Activated T-cell treated with anti-CD3 and anti-CD28 coated beads, Interleukin-2, amount 50 U/mL, for 1 hour (primary cell): Measurements from ENCODE around the gene CAMSAP1.

Experiments
- DNase-seq: peaks from one replicate; pipeline ENCODE4 v3.0.0-alpha.2; 2020

The CAMSAP1 gene

GRCh38 chr9:135877791-135878527 is 29.4 kb downstream of the CAMSAP1 start:
- DNase-seq: no peak

- no peak for DNase-seq
Observed at GRCh38 chr9:135876936-135877335, 30.4 kb downstream of the CAMSAP1 start.

GRCh38 chr9:135874859-135875258 is 32.5 kb downstream of the CAMSAP1 start:
- no peak for DNase-seq

GRCh38 chr9:135869909-135870308 is 37.4 kb downstream of the CAMSAP1 start:
- DNase-seq: no peak

GRCh38 chr9:135865531-135865930 is 41.8 kb downstream of the CAMSAP1 start:
- DNase-seq: no peak

GRCh38 chr9:135864447-135865049 is 42.8 kb downstream of the CAMSAP1 start:
- DNase-seq: peak; percentile 81

GRCh38 chr9:135862809-135863208 is 44.5 kb downstream of the CAMSAP1 start:
- DNase-seq: no peak

- no peak for DNase-seq
Observed at GRCh38 chr9:135858491-135859185, 48.7 kb downstream of the CAMSAP1 start.

- no peak for DNase-seq
Observed at GRCh38 chr9:135857843-135858242, 49.5 kb downstream of the CAMSAP1 start.

- DNase-seq: no peak
Observed at GRCh38 chr9:135857371-135857786, 50.0 kb downstream of the CAMSAP1 start.

GRCh38 chr9:135851748-135852147 is 55.6 kb downstream of the CAMSAP1 start:
- DNase-seq: no peak

- no peak for DNase-seq
Observed at GRCh38 chr9:135850737-135851136, 56.6 kb downstream of the CAMSAP1 start.

- DNase-seq: no peak
Observed at GRCh38 chr9:135849181-135849580, 58.2 kb downstream of the CAMSAP1 start.

- no peak for DNase-seq
Observed at GRCh38 chr9:135848341-135849047, 58.9 kb downstream of the CAMSAP1 start.

GRCh38 chr9:135847833-135848232 is 59.5 kb downstream of the CAMSAP1 start:
- DNase-seq: no peak

GRCh38 chr9:135840539-135840938 is 66.8 kb downstream of the CAMSAP1 start:
- no peak for DNase-seq

- no peak for DNase-seq
Observed at GRCh38 chr9:135840107-135840506, 67.2 kb downstream of the CAMSAP1 start.

- DNase-seq: no peak
Observed at GRCh38 chr9:135839516-135839915, 67.8 kb downstream of the CAMSAP1 start.

GRCh38 chr9:135835131-135835530 is 72.2 kb downstream of the CAMSAP1 start:
- DNase-seq: no peak

- DNase-seq: no peak
Observed at GRCh38 chr9:135833864-135834263, 73.5 kb downstream of the CAMSAP1 start.

GRCh38 chr9:135830496-135830895 is 76.8 kb downstream of the CAMSAP1 start:
- DNase-seq: no peak

GRCh38 chr9:135828656-135829055 is 78.7 kb downstream of the CAMSAP1 start:
- no peak for DNase-seq

- no peak for DNase-seq
Observed at GRCh38 chr9:135827866-135828580, 79.3 kb downstream of the CAMSAP1 start.
